ENCODE measurements around the gene DRD5. TPM values are rescaled to one million over a fixed set of nuclear protein-coding genes. Genes with fewer than 3 reads are reported as not detected.
"Not testable (repeated sequence)": the region's sequence is repeated elsewhere in the genome, so short reads cannot be mapped to it uniquely, and the experiment has no call there.

DRD5 gene
- not detected for total RNA-seq
- under 1 TPM in 1 of 3 donors, not detected in 2; 0.31 TPM for polyA plus RNA-seq
- long read RNA-seq, donor 1, result 0 reads
- long read RNA-seq, donor 2, result 0 reads
- long read RNA-seq, donor 3, result 0 reads
- long read RNA-seq, donor 4, result 0 reads
- long read RNA-seq, donor 5, result 0 reads
- long read RNA-seq, donor 6, result 0 reads
- long read RNA-seq, donor 7, partial matches to known transcripts, result 0 of 1 reads
- long read RNA-seq, donor 7, other reads (novel, unspliced or antisense), result 0 of 1 reads
- long read RNA-seq, donor 8, result 0 reads
- long read RNA-seq, donor 9, partial matches to known transcripts, result 0 of 1 reads
- long read RNA-seq, donor 9, other reads (novel, unspliced or antisense), result 0 of 1 reads
- long read RNA-seq, donor 10, result 0 reads

GRCh38 chr4:9781343-9782135 is at the start of gene DRD5:
Gene DRD5, plus strand, starts transcription at chr4:9781634. Its CDS starts 396 bp downstream, at chr4:9782030.
- Histone ChIP-seq H3K4me1 (peaks cover 0 to 8% (median 3%) of the 10 kb centered on the region in 4 donors), H3K27me3 (peaks cover 4 to 42% (median 26%) of the 10 kb centered on the region in 3 donors), H3K9me3 (no peaks in the 10 kb centered on the region), H3K36me3 (no peaks in the 10 kb centered on the region), H3K27ac (no peak within 1 kb of the TSS), H3K4me3 (no peak within 1 kb of the TSS)
- TF ChIP-seq POLR2AphosphoS5 (IDR thresholded peaks at IDR 0.05) (no peak), EP300 (IDR thresholded peaks at IDR 0.05) (no peak), POLR2A (IDR thresholded peaks at IDR 0.05) (no peak)
- TF ChIP-seq, protein P1, sequence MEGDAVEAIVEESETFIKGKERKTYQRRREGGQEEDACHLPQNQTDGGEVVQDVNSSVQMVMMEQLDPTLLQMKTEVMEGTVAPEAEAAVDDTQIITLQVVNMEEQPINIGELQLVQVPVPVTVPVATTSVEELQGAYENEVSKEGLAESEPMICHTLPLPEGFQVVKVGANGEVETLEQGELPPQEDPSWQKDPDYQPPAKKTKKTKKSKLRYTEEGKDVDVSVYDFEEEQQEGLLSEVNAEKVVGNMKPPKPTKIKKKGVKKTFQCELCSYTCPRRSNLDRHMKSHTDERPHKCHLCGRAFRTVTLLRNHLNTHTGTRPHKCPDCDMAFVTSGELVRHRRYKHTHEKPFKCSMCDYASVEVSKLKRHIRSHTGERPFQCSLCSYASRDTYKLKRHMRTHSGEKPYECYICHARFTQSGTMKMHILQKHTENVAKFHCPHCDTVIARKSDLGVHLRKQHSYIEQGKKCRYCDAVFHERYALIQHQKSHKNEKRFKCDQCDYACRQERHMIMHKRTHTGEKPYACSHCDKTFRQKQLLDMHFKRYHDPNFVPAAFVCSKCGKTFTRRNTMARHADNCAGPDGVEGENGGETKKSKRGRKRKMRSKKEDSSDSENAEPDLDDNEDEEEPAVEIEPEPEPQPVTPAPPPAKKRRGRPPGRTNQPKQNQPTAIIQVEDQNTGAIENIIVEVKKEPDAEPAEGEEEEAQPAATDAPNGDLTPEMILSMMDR (IDR thresholded peaks at IDR 0.05), result no peak
- intact Hi-C loops (cut with DNase I; ENCODE audit: low total_unique reads), result no loop called here
- 8 to 19% (median 9%) methylated on average over 12 to 78 of the region's 78 CpGs for WGBS, 5 donors
- peak in 1 of 2 donors; percentile 39 for DNase-seq

GRCh38 chr4:9732256-9732655 is 49.2 kb upstream of the DRD5 start:
- H3K4me3 ChIP-seq; H3K27me3 ChIP-seq; intact Hi-C loops (cut with DNase I; ENCODE audit: low total_unique reads); DNase-seq; H3K9me3 ChIP-seq; H3K27ac ChIP-seq; H3K4me1 ChIP-seq; H3K36me3 ChIP-seq: not testable (repeated sequence)
- WGBS, 5 donors, result 32 to 59% (median 35%) methylated on average over 4 of the region's 4 CpGs

DNA sequence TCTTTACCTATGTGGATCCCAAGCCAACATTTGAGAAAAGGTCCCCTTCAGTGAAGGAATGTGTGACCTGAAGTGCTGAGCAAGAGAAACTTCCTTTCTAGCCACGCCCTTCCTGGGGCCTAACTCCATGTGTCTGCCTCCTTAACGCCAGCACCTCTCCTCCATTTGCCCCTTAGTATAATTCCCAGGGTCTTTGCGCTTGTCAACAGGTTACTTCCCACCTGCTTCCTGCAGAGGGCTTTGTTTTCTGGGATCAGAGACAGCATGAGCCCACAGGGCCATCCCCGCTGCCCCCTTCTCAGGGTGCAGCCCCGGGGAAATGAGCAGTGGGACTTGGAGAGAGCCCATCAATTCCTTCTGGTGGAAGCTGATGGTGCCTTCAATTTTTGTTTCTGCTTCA is 45.9 kb upstream of the DRD5 start:
- Histone ChIP-seq H3K27ac (no peak overlapping the region), H3K4me1 (no peaks in the 10 kb centered on the region), H3K9me3 (no peaks in the 10 kb centered on the region), H3K36me3 (no peaks in the 10 kb centered on the region), H3K27me3 (no peaks in the 10 kb centered on the region), H3K4me3 (no peak overlapping the region)
- no peak for TF ChIP-seq POLR2AphosphoS5 (IDR thresholded peaks at IDR 0.05)
- TF ChIP-seq EP300 (IDR thresholded peaks at IDR 0.05), result no peak
- no peak for TF ChIP-seq POLR2A (IDR thresholded peaks at IDR 0.05)
- TF ChIP-seq, protein P1 (IDR thresholded peaks at IDR 0.05), result no peak
- DNase-seq, result no peak
- 75 to 86% (median 81%) methylated on average over 5 of the region's 5 CpGs for WGBS, 5 donors
- intact Hi-C loops (cut with DNase I; ENCODE audit: low total_unique reads), result no loop called here

DNA sequence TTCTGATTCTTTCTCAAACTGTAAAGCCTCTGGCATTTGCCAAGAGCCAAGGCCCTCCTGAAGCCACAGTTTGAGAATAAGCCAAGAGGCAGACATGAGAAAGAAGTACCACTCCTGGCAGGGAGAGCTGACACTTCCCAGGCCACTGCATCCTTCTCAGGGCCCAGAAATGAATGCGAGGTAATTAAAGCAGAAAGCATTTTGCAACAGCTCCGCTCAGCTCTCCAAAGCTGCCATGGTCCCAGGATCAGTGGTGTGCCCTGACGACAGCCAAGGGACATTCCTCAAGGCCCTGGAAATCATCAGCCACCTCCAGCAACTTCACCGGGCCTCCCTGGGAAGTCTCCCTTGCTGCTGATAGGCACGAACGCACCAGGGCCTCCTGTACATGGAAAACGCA is 44.2 kb upstream of the DRD5 start:
- H3K4me1 ChIP-seq; H3K9me3 ChIP-seq; H3K27me3 ChIP-seq; intact Hi-C loops (cut with DNase I; ENCODE audit: low total_unique reads); H3K36me3 ChIP-seq; H3K4me3 ChIP-seq: not testable (repeated sequence)
- WGBS, 5 donors, result 53 to 72% (median 64%) methylated on average over 7 of the region's 7 CpGs
- H3K27ac ChIP-seq, result peak overlapping the region in 1 of 5 donors; percentile 63
- peak in 1 of 2 donors; percentile 11 for DNase-seq
- TF ChIP-seq POLR2AphosphoS5 (IDR thresholded peaks at IDR 0.05) (peak in 1 of 3 donors; percentile 50), EP300 (IDR thresholded peaks at IDR 0.05) (peak; percentile 20)

DNA sequence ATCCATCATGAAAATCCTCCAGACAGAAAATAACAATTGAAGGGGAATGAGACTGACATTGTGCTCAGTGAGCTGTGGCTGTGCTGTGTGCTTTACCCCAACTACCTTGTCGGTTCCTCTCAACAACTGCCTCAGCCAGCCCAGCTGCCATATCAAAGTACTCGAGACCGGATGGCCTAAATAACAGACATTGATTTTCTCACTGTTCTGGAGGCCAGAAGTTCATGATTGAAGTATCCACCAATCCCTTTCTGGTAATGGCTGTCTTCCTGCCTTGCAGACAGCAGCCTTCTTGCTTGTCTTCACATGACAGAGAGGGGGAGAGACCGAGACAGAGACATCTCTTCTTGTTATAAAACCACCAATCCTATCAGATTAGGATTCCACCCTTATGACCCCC is 37.6 kb upstream of the DRD5 start:
- H3K27ac ChIP-seq; DNase-seq; H3K27me3 ChIP-seq; H3K36me3 ChIP-seq; H3K4me1 ChIP-seq; H3K4me3 ChIP-seq; H3K9me3 ChIP-seq; intact Hi-C loops (cut with DNase I; ENCODE audit: low total_unique reads): not testable (repeated sequence)
- WGBS, 5 donors, result 75 to 92% (median 90%) methylated on average over 4 of the region's 4 CpGs

All from stomach (tissue), 19 donors.